ENCODE measurements around the gene UBE2L5. TPM values are rescaled to one million over a fixed set of nuclear protein-coding genes. Genes with fewer than 3 reads are reported as not detected.

UBE2L5 gene
- total and polyA plus RNA-seq, 2 of the 13 experiments (the other 11 are each of a cell fraction or from before 2014, with no cell fraction given) = 0.13 TPM; not detected in 1

GRCh38 chr13:30450066-30450465 lies 27.8 kb downstream of the UBE2L5 start (continued):
- TF ChIP-seq NONO (IDR thresholded peaks at IDR 0.05) (no peak), NONO (CRISPR knock-in tag; conservative IDR thresholded peaks at IDR 0.05) (no peak), ZNF879 (CRISPR knock-in tag; IDR thresholded peaks at IDR 0.05) (no peak), ZNF709 (CRISPR knock-in tag; IDR thresholded peaks at IDR 0.05) (no peak), ARID3A (IDR thresholded peaks at IDR 0.05; ENCODE audit: low read depth, low read length) (no peak), RBFOX2 (IDR thresholded peaks at IDR 0.05; ENCODE audit: low read depth, low read length) (no peak), FOXA3 (CRISPR knock-in tag; IDR thresholded peaks at IDR 0.05) (no peak), BCLAF1 (IDR thresholded peaks at IDR 0.05) (no peak), ZNF503 (CRISPR knock-in tag; IDR thresholded peaks at IDR 0.05) (no peak), RCOR2 (CRISPR knock-in tag; IDR thresholded peaks at IDR 0.05) (no peak)
- TF ChIP-seq, protein P1, sequence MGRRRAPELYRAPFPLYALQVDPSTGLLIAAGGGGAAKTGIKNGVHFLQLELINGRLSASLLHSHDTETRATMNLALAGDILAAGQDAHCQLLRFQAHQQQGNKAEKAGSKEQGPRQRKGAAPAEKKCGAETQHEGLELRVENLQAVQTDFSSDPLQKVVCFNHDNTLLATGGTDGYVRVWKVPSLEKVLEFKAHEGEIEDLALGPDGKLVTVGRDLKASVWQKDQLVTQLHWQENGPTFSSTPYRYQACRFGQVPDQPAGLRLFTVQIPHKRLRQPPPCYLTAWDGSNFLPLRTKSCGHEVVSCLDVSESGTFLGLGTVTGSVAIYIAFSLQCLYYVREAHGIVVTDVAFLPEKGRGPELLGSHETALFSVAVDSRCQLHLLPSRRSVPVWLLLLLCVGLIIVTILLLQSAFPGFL (CRISPR knock-in tag; IDR thresholded peaks at IDR 0.05) = no peak
- TF ChIP-seq, protein P2, sequence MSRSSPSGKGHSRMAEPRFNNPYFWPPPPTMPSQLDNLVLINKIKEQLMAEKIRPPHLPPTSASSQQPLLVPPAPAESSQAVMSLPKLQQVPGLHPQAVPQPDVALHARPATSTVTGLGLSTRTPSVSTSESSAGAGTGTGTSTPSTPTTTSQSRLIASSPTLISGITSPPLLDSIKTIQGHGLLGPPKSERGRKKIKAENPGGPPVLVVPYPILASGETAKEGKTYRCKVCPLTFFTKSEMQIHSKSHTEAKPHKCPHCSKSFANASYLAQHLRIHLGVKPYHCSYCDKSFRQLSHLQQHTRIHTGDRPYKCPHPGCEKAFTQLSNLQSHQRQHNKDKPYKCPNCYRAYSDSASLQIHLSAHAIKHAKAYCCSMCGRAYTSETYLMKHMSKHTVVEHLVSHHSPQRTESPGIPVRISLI (CRISPR knock-in tag; IDR thresholded peaks at IDR 0.05; ENCODE audit: borderline replicate concordance) = no peak
- TF ChIP-seq, protein P3, sequence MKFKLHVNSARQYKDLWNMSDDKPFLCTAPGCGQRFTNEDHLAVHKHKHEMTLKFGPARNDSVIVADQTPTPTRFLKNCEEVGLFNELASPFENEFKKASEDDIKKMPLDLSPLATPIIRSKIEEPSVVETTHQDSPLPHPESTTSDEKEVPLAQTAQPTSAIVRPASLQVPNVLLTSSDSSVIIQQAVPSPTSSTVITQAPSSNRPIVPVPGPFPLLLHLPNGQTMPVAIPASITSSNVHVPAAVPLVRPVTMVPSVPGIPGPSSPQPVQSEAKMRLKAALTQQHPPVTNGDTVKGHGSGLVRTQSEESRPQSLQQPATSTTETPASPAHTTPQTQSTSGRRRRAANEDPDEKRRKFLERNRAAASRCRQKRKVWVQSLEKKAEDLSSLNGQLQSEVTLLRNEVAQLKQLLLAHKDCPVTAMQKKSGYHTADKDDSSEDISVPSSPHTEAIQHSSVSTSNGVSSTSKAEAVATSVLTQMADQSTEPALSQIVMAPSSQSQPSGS (CRISPR knock-in tag; IDR thresholded peaks at IDR 0.05) = no peak
- TF ChIP-seq, protein P4, sequence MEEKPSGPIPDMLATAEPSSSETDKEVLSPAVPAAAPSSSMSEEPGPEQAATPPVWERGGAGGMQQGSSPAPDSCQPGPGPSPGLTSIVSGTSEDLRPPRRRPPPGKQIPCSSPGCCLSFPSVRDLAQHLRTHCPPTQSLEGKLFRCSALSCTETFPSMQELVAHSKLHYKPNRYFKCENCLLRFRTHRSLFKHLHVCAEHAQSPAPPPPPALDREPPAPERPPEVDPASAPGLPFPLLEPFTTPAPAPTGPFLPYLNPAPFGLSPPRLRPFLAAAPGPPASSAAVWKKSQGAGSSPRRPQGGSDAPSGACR (CRISPR knock-in tag; IDR thresholded peaks at IDR 0.05) = no peak

Data from HepG2 (cell line).